Lung (tissue), 12 donors: ENCODE measurements around the gene PNPO. TPM values are rescaled to one million over a fixed set of nuclear protein-coding genes. Genes with fewer than 3 reads are reported as not detected.
"Not testable (repeated sequence)": the region's sequence is repeated elsewhere in the genome, so short reads cannot be mapped to it uniquely, and the experiment has no call there.

Experiments used
- ATAC-seq: fragments of 200-7000 bp; cut with Tn5 transposase; one replicate; pipeline ENCODE4 v1.9.1; 2020; ENCODE audit warnings: moderate number of reproducible peaks; ENCODE audit not compliant: insufficient read depth, low FRiP score
- DNase-seq, 3 donors: peaks; one replicate each; pipeline ENCODE4 v3.0.0-alpha.2; 2013 to 2017
- H3K27ac ChIP-seq, 2 donors: one replicate each; pipeline ENCODE4 v1.5.1; 2013; ENCODE audit warnings: mild to moderate bottlenecking in 2 of 2, moderate library complexity in 2 of 2, control low read depth in 1 of 2, inconsistent platforms in 1 of 2, low read depth in 1 of 2, low read length in 1 of 2
- H3K27me3 ChIP-seq, 3 donors: one replicate each; pipeline ENCODE4 v1.5.1; 2013; ENCODE audit warnings: low read length in 2 of 3; ENCODE audit not compliant: control insufficient read depth in 3 of 3, insufficient read depth in 3 of 3
- H3K36me3 ChIP-seq, 4 donors: one replicate each; pipeline ENCODE4 v1.5.1; 2013; ENCODE audit warnings: low read length in 4 of 4, mild to moderate bottlenecking in 1 of 4, moderate library complexity in 1 of 4; ENCODE audit not compliant: control insufficient read depth in 4 of 4, insufficient read depth in 4 of 4
- H3K4me1 ChIP-seq, 5 donors: one replicate each; pipeline ENCODE4 v1.5.1; 2013; ENCODE audit warnings: low read length in 5 of 5, mild to moderate bottlenecking in 2 of 5, moderate library complexity in 1 of 5; ENCODE audit not compliant: control insufficient read depth in 5 of 5, insufficient read depth in 5 of 5
- H3K4me3 ChIP-seq: one replicate; pipeline ENCODE4 v1.5.1; 2013; ENCODE audit warnings: mild to moderate bottlenecking, control low read depth, moderate library complexity
- H3K9ac ChIP-seq, 2 donors: one replicate each; pipeline ENCODE4 v1.5.1; 2013; ENCODE audit warnings: low read length in 2 of 2, control low read depth in 1 of 2; ENCODE audit not compliant: insufficient read depth in 1 of 2
- H3K9me3 ChIP-seq, 4 donors: one replicate each; pipeline ENCODE4 v1.5.1; 2013; ENCODE audit warnings: low read length in 3 of 4, mild to moderate bottlenecking in 1 of 4, moderate library complexity in 1 of 4; ENCODE audit not compliant: control insufficient read depth in 4 of 4, insufficient read depth in 3 of 4
- CTCF ChIP-seq: IDR thresholded peaks from 2 replicates; pipeline ENCODE4 v1.5.1; 2012; ENCODE audit warnings: mild to moderate bottlenecking; ENCODE audit errors: control extremely low read depth, extremely low read depth
- WGBS, 2 donors: extraction: QIAGEN DNeasy Blood & Tissue Kit; methylation state at CpG; one replicate each; pipeline ENCODE4 v1.1.7; 2013; 5-methylcytosine and 5-hydroxymethylcytosine counted together
- polyA plus RNA-seq, 2 donors: library from polyadenylated mRNA; stranded (reverse); fragments of 200-250 nt; gene quantifications; one replicate each; pipeline ENCODE4 v1.2.1, GENCODE V29; 2013
- total RNA-seq, 2 donors: library from RNA; depleted of rRNA in 1 of 2; stranded (reverse); fragments of >200 nt in 1 of 2; gene quantifications; one replicate each; pipeline ENCODE4 v1.2.1, GENCODE V29; 2014 to 2021
- donor health status: control.
- donor health status: control.
- donor health status: Bipolar disorder and iron deficiency.
- donor health status: healthy.
- donor health status: DM: yes; HTN: yes; CAD: no.

The PNPO gene
- total and polyA plus RNA-seq, 4 donors: 9.3 to 43.9 (median 11.2) TPM

DNA sequence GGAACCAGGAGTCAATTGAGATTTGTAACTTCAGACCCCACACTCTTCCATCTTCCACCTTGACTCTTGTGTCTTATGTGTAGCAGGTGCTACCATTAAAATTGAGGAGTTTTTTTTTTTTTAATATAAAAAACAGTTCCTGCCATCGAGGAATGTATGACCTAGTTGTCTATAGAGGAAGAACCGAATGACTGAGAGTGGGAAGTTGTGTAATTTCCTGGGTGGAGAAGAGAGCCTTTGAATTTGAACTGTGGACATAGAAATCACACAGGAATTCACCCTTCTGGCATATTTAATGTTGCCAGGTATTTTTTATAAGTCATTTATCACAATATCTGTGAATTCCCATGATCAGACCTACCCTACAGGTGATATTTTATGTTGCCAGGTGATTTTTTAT lies 23.4 kb upstream of the PNPO start:
- WGBS, 2 donors: 14 to 19% methylated on average over 2 of the region's 2 CpGs
- ATAC-seq: no peak
- no peak overlapping the region for H3K9ac ChIP-seq
- H3K9me3 ChIP-seq: no peaks in the 10 kb centered on the region
- H3K4me1 ChIP-seq: peaks cover 0 to 3% (median 0%) of the 10 kb centered on the region in 5 donors
- H3K27ac ChIP-seq: no peak overlapping the region
- peaks cover 4 to 18% (median 13%) of the 10 kb centered on the region in 4 donors for H3K36me3 ChIP-seq
- no peak for TF ChIP-seq CTCF
- no peaks in the 10 kb centered on the region for H3K27me3 ChIP-seq
- DNase-seq: no peak
- H3K4me3 ChIP-seq: no peak overlapping the region

DNA sequence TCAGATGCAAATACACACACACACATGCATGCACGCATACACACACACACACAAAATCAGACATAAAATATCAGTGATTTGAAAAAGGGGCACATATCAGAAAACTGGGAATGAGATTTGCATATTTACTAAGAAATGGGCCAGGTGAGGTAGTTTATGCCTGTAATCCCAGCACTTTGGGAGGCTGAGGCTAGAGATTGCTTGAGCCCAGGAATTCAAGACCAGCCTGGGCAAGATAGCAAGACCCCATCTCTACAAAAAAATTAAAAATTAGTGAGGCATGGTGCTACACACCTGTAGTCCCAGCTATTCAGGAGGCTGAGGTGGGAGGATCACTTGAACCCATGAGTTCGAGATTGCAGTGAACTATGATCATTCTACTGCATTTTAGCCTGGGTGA lies 22.4 kb upstream of the PNPO start:
- peaks cover 0 to 3% (median 0%) of the 10 kb centered on the region in 5 donors for H3K4me1 ChIP-seq
- H3K9ac ChIP-seq: no peak overlapping the region
- no peak for ATAC-seq
- no peak for TF ChIP-seq CTCF
- 96 to 97% methylated on average over 2 of the region's 2 CpGs for WGBS, 2 donors
- H3K36me3 ChIP-seq: peaks cover 10 to 27% (median 22%) of the 10 kb centered on the region in 4 donors
- DNase-seq: no peak
- no peaks in the 10 kb centered on the region for H3K27me3 ChIP-seq
- H3K9me3 ChIP-seq: no peaks in the 10 kb centered on the region
- H3K27ac ChIP-seq: no peak overlapping the region
- no peak overlapping the region for H3K4me3 ChIP-seq

DNA sequence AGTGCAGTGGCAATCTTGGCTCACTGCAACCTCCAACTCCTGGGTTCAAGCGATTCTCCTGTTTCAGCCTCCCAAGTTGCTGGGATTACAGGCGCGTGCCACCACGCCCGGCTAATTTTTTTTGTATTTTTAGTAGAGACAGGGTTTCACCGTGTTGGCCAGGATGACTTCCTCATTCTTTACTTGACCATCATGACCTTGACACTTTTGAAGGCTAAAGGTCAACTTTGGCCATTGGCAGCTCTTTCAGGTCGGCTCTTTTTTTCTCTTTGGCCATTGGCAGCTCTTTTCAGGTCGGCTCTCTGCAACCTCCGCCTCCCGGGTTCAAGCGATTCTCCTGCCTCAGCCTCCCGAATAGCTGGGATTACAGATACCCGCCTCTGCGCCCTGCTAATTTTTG lies 21.5 kb upstream of the PNPO start:
- not testable (repeated sequence) for ATAC-seq, H3K9me3 ChIP-seq, H3K4me1 ChIP-seq, H3K27ac ChIP-seq, H3K27me3 ChIP-seq, H3K4me3 ChIP-seq, H3K9ac ChIP-seq, DNase-seq
- peaks cover 10 to 33% (median 30%) of the 10 kb centered on the region in 4 donors for H3K36me3 ChIP-seq
- WGBS, 2 donors: 93% methylated on average over 14 of the region's 14 CpGs

DNA sequence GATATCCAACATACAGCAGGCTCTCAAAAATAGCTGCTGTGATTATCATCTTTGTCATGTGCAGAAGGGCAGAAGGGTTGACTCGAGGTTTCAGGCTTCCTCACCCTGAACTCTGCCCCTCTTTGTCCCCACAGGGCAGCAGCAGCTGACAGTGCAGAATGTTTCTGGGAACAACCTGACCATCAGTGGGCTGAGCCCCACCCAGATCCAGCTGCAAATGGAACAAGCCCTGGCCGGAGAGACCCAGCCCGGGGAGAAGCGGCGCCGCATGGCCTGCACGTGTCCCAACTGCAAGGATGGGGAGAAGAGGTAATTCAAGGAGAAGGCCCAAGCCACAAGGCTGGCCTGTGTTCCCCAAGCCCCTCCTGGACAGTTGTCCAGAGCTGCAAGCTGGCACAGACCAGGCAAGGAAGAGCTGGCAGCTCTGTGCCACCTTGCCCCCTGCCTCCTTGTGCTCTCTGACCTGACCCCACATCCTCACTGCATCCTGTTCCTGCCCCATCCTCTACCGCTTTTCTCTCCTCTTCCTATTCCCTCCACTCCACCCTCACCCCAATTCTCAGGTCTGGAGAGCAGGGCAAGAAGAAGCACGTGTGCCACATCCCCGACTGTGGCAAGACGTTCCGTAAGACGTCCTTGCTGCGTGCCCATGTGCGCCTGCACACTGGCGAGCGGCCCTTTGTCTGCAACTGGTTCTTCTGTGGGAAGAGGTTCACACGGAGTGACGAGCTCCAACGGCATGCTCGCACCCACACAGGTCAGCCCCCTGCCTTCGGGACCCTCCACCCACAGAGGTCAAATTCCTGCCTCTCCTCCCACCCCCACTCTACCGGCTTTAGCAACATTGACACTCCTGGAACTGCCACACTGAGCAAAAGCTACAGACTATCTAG lies 16.3 kb upstream of the PNPO start:
- no peak overlapping the region for H3K27ac ChIP-seq
- DNase-seq (no peak), ATAC-seq (no peak)
- H3K27me3 ChIP-seq: no peaks in the 10 kb centered on the region
- no peak overlapping the region for H3K4me3 ChIP-seq
- H3K9me3 ChIP-seq: no peaks in the 10 kb centered on the region
- no peak overlapping the region for H3K9ac ChIP-seq
- H3K36me3 ChIP-seq: peaks cover 10 to 57% (median 35%) of the 10 kb centered on the region in 4 donors
- no peak for TF ChIP-seq CTCF
- H3K4me1 ChIP-seq: no peaks in the 10 kb centered on the region
- 91 to 92% methylated on average over 23 of the region's 23 CpGs for WGBS, 2 donors
